H1 (cell line): Measurements from ENCODE around the gene ZSWIM6. TPM values are rescaled to one million over a fixed set of nuclear protein-coding genes. Genes with fewer than 3 reads are reported as not detected.

Experiments used
- CTCF ChIA-PET: fragments of 300-600 bp; sonication (Branson Sonifier 250); formaldehyde crosslinking; loops from one replicate; lab custom pipeline; 2021; ENCODE audit not compliant: partially characterized antibody; lab: Charles Lee
- POLR2A ChIA-PET: fragments of 300-600 bp; sonication (Branson Sonifier 250); formaldehyde crosslinking; loops from one replicate; lab custom pipeline; 2021; ENCODE audit warnings: inconsistent platforms; ENCODE audit not compliant: partially characterized antibody; lab: Charles Lee
- DNase-seq, 2 experiments: peaks; one replicate each; pipeline versions ENCODE4 v3.0.0 to v3.0.0-alpha.2; 2010 to 2022; ENCODE audit warnings: low spot score in 2 of 2, low read depth in 1 of 2, mixed read lengths in 1 of 2
- FAIRE-seq: peaks from 2 replicates; lab custom pipeline; 2011; peaks lifted over from hg19 to GRCh38; lab: Jason Lieb, UNC
- H2AFZ ChIP-seq: 2 replicates; pipeline ENCODE4 v1.8.1; 2012; ENCODE audit warnings: low read length, inconsistent platforms
- H2AK5ac ChIP-seq: 2 replicates; pipeline ENCODE4 v1.6.1; 2013; ENCODE audit warnings: low read depth, low read length
- H2BK120ac ChIP-seq: replicated peaks from 2 replicates; pipeline ENCODE3; 2013; ENCODE audit warnings: low read depth, low read length, inconsistent platforms
- H2BK12ac ChIP-seq: 2 replicates; pipeline ENCODE4 v1.6.1; 2013; ENCODE audit warnings: low read depth, low read length
- H2BK15ac ChIP-seq: 2 replicates; pipeline ENCODE4 v1.6.1; 2013; ENCODE audit warnings: low read length
- H2BK20ac ChIP-seq: 2 replicates; pipeline ENCODE4 v1.6.1; 2013; ENCODE audit warnings: low read length
- H2BK5ac ChIP-seq: 2 replicates; pipeline ENCODE4 v1.6.1; 2013; ENCODE audit warnings: low read depth, low read length
- H3K14ac ChIP-seq: 2 replicates; pipeline ENCODE4 v1.6.1; 2013; ENCODE audit warnings: inconsistent platforms; ENCODE audit not compliant: insufficient read length
- H3K18ac ChIP-seq: 2 replicates; pipeline ENCODE4 v1.6.1; 2013; ENCODE audit warnings: low read length; ENCODE audit errors: extremely low read depth
- H3K23ac ChIP-seq: 2 replicates; pipeline ENCODE4 v1.6.1; 2013; ENCODE audit warnings: inconsistent platforms; ENCODE audit not compliant: insufficient read length
- H3K23me2 ChIP-seq: 2 replicates; pipeline ENCODE4 v1.6.1; 2013; ENCODE audit warnings: low read depth, low read length
- H3K27ac ChIP-seq: 2 replicates; pipeline ENCODE4 v1.6.1; 2011; ENCODE audit warnings: low read depth, low read length, inconsistent platforms
- H3K27me3 ChIP-seq, 4 experiments: replicated peaks in 1 of 4; 1 replicate in 1 of 4; 2 replicates in 3 of 4; pipeline versions ENCODE4 v1.6.1 to v1.8.1; 2011 to 2013; ENCODE audit warnings: low read length in 3 of 4, mild to moderate bottlenecking in 3 of 4, inconsistent platforms in 2 of 4, mixed read lengths in 2 of 4, moderate library complexity in 1 of 4; ENCODE audit not compliant: control insufficient read depth in 3 of 4, insufficient read depth in 3 of 4; ENCODE audit errors: extremely low read depth in 1 of 4
- H3K36me3 ChIP-seq, 4 experiments: 2 replicates each; pipeline versions ENCODE4 v1.6.1 to v1.8.1; 2011 to 2013; ENCODE audit warnings: mild to moderate bottlenecking in 4 of 4, low read length in 3 of 4, moderate library complexity in 2 of 4, control low read depth in 1 of 4, inconsistent platforms in 1 of 4; ENCODE audit not compliant: insufficient read depth in 4 of 4, control insufficient read depth in 2 of 4
- H3K4ac ChIP-seq: replicated peaks from 2 replicates; pipeline ENCODE3; 2013; ENCODE audit warnings: low read length, low read depth, mixed read lengths, inconsistent platforms; ENCODE audit not compliant: insufficient read length
- H3K4me1 ChIP-seq, 4 experiments: replicated peaks in 1 of 4; 1 replicate in 1 of 4; 2 replicates in 3 of 4; pipeline versions ENCODE4 v1.6.1 to v1.8.1; 2011 to 2013; ENCODE audit warnings: low read length in 3 of 4, inconsistent platforms in 2 of 4, mixed read lengths in 1 of 4; ENCODE audit not compliant: insufficient read depth in 4 of 4, control insufficient read depth in 3 of 4
- H3K4me2 ChIP-seq, 2 experiments: 2 replicates each; pipeline versions ENCODE4 v1.6.1 to v1.8.1; 2011 to 2013; ENCODE audit warnings: low read depth in 2 of 2, low read length in 2 of 2, control low read depth in 1 of 2, inconsistent platforms in 1 of 2, mild to moderate bottlenecking in 1 of 2; ENCODE audit not compliant: insufficient read depth in 1 of 2
- H3K4me3 ChIP-seq, 4 experiments: fragments of 200-600, 300-600 bp in 1 of 4; sonication (generic), shearing (Covaris generic), sonication (Bioruptor Twin) in 1 of 4; 2 replicates each; pipeline versions ENCODE4 v1.5.1 to v1.8.1; 2011 to 2016; ENCODE audit warnings: low read length in 4 of 4, low read depth in 3 of 4, control low read depth in 2 of 4, inconsistent platforms in 2 of 4, mild to moderate bottlenecking in 2 of 4, mixed read lengths in 1 of 4, moderate library complexity in 1 of 4; ENCODE audit not compliant: insufficient read depth in 2 of 4; ENCODE audit errors: extremely low read depth in 1 of 4
- H3K56ac ChIP-seq: replicated peaks from 2 replicates; pipeline ENCODE3; 2013; ENCODE audit warnings: low read depth, mild to moderate bottlenecking, mixed read lengths, low read length, inconsistent platforms; ENCODE audit not compliant: insufficient read length
- H3K79me1 ChIP-seq: 2 replicates; pipeline ENCODE4 v1.6.1; 2013; ENCODE audit warnings: low read depth, low read length, control low read depth
- H3K79me2 ChIP-seq, 2 experiments: 2 replicates each; pipeline versions ENCODE4 v1.6.1 to v1.8.1; 2012 to 2013; ENCODE audit warnings: low read length in 2 of 2, mild to moderate bottlenecking in 2 of 2, inconsistent platforms in 1 of 2; ENCODE audit not compliant: insufficient read depth in 2 of 2, control insufficient read depth in 1 of 2
- H3K9ac ChIP-seq, 4 experiments: replicated peaks in 1 of 4; 1 replicate in 1 of 4; 2 replicates in 3 of 4; pipeline versions ENCODE4 v1.6.1 to v1.8.1; 2011 to 2013; ENCODE audit warnings: low read depth in 3 of 4, low read length in 3 of 4, control low read depth in 2 of 4, mild to moderate bottlenecking in 2 of 4, moderate library complexity in 2 of 4, inconsistent platforms in 1 of 4; ENCODE audit errors: extremely low read depth in 1 of 4
- H3K9me3 ChIP-seq, 2 experiments: 2 replicates each; pipeline versions ENCODE4 v1.6.1 to v1.8.1; 2012 to 2013; ENCODE audit warnings: mild to moderate bottlenecking in 2 of 2, moderate library complexity in 2 of 2, control low read depth in 1 of 2, inconsistent platforms in 1 of 2, low read depth in 1 of 2, low read length in 1 of 2, mixed read lengths in 1 of 2; ENCODE audit not compliant: insufficient read depth in 2 of 2
- H4K20me1 ChIP-seq, 2 experiments: replicated peaks in 1 of 2; 2 replicates each; pipeline versions ENCODE3 to v1.8.1; 2011 to 2013; ENCODE audit warnings: inconsistent platforms in 2 of 2, low read length in 2 of 2, mild to moderate bottlenecking in 1 of 2; ENCODE audit not compliant: insufficient read depth in 2 of 2, control insufficient read depth in 1 of 2
- H4K5ac ChIP-seq: 2 replicates; pipeline ENCODE4 v1.6.1; 2013; ENCODE audit warnings: low read length, low read depth, mixed read lengths, inconsistent platforms; ENCODE audit not compliant: insufficient read length
- H4K8ac ChIP-seq: 2 replicates; pipeline ENCODE4 v1.8.0; 2013; ENCODE audit warnings: mild to moderate bottlenecking, moderate library complexity, low read length, inconsistent platforms; ENCODE audit not compliant: insufficient read depth; ENCODE audit errors: extremely low read depth
- H4K91ac ChIP-seq: replicated peaks from 2 replicates; pipeline ENCODE3; 2013; ENCODE audit warnings: low read length, mixed read lengths, inconsistent platforms; ENCODE audit not compliant: insufficient read length
- CHD1 ChIP-seq: IDR thresholded peaks from 2 replicates; pipeline ENCODE4 v1.6.1; 2012; ENCODE audit warnings: low read depth, low read length, improper control_type of control experiment
- EZH2 ChIP-seq: fragments of 200-600 bp; sonication (generic); IDR thresholded peaks from 2 replicates; pipeline ENCODE4 v1.7.1; 2012; ENCODE audit warnings: low read depth, mild to moderate bottlenecking, moderate library complexity, low read length, inconsistent platforms; ENCODE audit not compliant: severe bottlenecking
- FOSL1 ChIP-seq: IDR thresholded peaks from 2 replicates; pipeline ENCODE4 v1.6.1; 2011; ENCODE audit warnings: mild to moderate bottlenecking, low read depth, low read length, moderate library complexity; ENCODE audit not compliant: insufficient read depth
- KDM1A ChIP-seq: fragments of 200-600, 300-600 bp; sonication (generic); IDR thresholded peaks from 2 replicates; pipeline ENCODE4 v1.7.1; 2016; ENCODE audit warnings: mild to moderate bottlenecking, low read length, borderline replicate concordance
- POLR2A ChIP-seq, 2 experiments: IDR thresholded peaks; 1 replicate in 1 of 2; 2 replicates in 1 of 2; pipeline ENCODE4 v1.6.1; 2011; ENCODE audit warnings: low read depth in 2 of 2, low read length in 2 of 2, mild to moderate bottlenecking in 2 of 2; ENCODE audit errors: control extremely low read depth in 1 of 2
- RBBP5 ChIP-seq: IDR thresholded peaks from 2 replicates; pipeline ENCODE4 v1.7.1; 2012; ENCODE audit warnings: low read depth, mild to moderate bottlenecking, inconsistent platforms, low read length, moderate library complexity, borderline replicate concordance
- RFX5 ChIP-seq: IDR thresholded peaks from 2 replicates; pipeline ENCODE4 v1.6.1; 2011; ENCODE audit warnings: low read depth, low read length, improper control_type of control experiment, borderline replicate concordance
- SAP30 ChIP-seq: fragments of 300-600 bp; sonication (generic); IDR thresholded peaks from 2 replicates; pipeline ENCODE4 v1.7.1; 2012; ENCODE audit warnings: low read length, moderate library complexity, mild to moderate bottlenecking, inconsistent platforms; ENCODE audit not compliant: insufficient read depth, insufficient replicate concordance
- SIRT6 ChIP-seq: IDR thresholded peaks from one replicate; pipeline ENCODE4 v1.7.1; 2012; ENCODE audit warnings: low read length, inconsistent platforms
- TAF7 ChIP-seq: optimal IDR thresholded peaks from 2 replicates; pipeline ENCODE3; 2011; ENCODE audit warnings: low read depth, mild to moderate bottlenecking, inconsistent platforms, low read length, moderate library complexity, borderline replicate concordance
- TEAD4 ChIP-seq: IDR thresholded peaks from 2 replicates; pipeline ENCODE4 v1.6.1; 2012; ENCODE audit warnings: low read depth, low read length, inconsistent platforms, mixed read lengths
- WGBS, 2 experiments: shearing (Covaris generic) in 1 of 2; methylation state at CpG; one replicate each; pipeline versions ENCODE4 v1.1.6 to v1.1.7; 2013 to 2015; ENCODE audit warnings: low lambda C conversion rate in 2 of 2, mixed read lengths in 2 of 2, inconsistent platforms in 1 of 2, low coverage in 1 of 2, missing lambda C conversion rate in 1 of 2; ENCODE audit not compliant: insufficient replicate concordance in 2 of 2, insufficient coverage in 1 of 2, insufficient read length in 1 of 2; ENCODE audit errors: extremely low coverage in 1 of 2, missing lambda C conversion rate in 1 of 2; 5-methylcytosine and 5-hydroxymethylcytosine counted together
- polyA plus RNA-seq, 7 experiments: library from polyadenylated mRNA; depleted of rRNA in 3 of 7; stranded (reverse) in 5 of 7; unstranded in 2 of 7; fragments of >200 nt in 5 of 7; fragments of 200-250 nt in 2 of 7; gene quantifications; 1 replicate in 5 of 7; 2 replicates in 1 of 7; 4 replicates in 1 of 7; pipeline versions ENCODE4 v1.2.1 to v1.2.3, GENCODE V29; 2011 to 2013; ENCODE audit warnings: missing spikeins in 2 of 7, mixed read lengths in 2 of 7
- total RNA-seq: library from RNA; stranded (reverse); fragmentation: NEBNext Ultra II Directional; extraction: Animal tissue kit (Norgen Biotek cat#: 25700); gene quantifications from 2 replicates; pipeline ENCODE4 v1.2.1, GENCODE V29; 2021
- TF ChIP-seq, protein P1 (sequence below): IDR thresholded peaks from 2 replicates; pipeline ENCODE4 v1.6.1; 2011; ENCODE audit warnings: low read depth, mild to moderate bottlenecking, low read length; ENCODE audit not compliant: insufficient read depth

ZSWIM6 gene
- total and polyA plus RNA-seq, 2 of the 8 experiments (the other 6 are each of a cell fraction or from before 2014, with no cell fraction given): 7.9 to 12.4 TPM

DNA sequence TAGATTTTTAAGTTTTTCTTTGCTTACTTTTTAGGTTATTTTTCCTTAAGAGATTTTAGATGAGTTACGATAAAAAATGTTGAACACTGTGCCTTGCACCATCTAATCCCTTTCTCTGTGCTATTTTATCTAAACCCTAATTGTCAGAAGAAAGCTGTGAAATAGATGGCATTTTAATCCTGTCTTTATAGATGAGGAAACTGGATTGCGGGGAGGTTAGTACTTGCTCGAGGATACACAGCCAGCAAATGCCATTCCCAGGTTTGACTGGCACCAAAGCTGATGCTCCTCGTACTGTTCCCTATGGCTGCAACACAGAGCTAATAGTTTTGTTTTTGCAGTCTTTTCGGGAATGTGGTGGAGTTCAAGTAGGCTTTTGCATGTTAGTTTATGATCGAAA is 82.7 kb downstream of the ZSWIM6 start:
- H2BK20ac ChIP-seq: no peak overlapping the region
- H3K56ac ChIP-seq: no peak overlapping the region
- no peak overlapping the region for H3K18ac ChIP-seq
- no peaks in the 10 kb centered on the region; the same call in 1 of the 2 replicates for H3K79me1 ChIP-seq
- no peak for FAIRE-seq
- H4K20me1 ChIP-seq: peaks cover 0 to 2% of the 10 kb centered on the region in 2 experiments
- H3K4me1 ChIP-seq: peaks cover 9 to 41% (median 19%) of the 10 kb centered on the region in 4 experiments
- H3K9ac ChIP-seq: no peak overlapping the region
- no peak overlapping the region for H3K14ac ChIP-seq
- POLR2A ChIA-PET: no interaction called here
- H3K4ac ChIP-seq: no peak overlapping the region
- no peaks in the 10 kb centered on the region for H3K23me2 ChIP-seq
- no peak overlapping the region for H2BK15ac ChIP-seq
- H2AK5ac ChIP-seq: no peak overlapping the region
- 83 to 100% methylated on average over 1 to 6 of the region's 6 CpGs for WGBS, 2 experiments
- H3K4me2 ChIP-seq: no peak overlapping the region; a peak in 1 of 4 replicates
- H4K91ac ChIP-seq: no peak overlapping the region
- no peak overlapping the region for H3K23ac ChIP-seq
- no peak overlapping the region for H2BK5ac ChIP-seq
- H2BK120ac ChIP-seq: no peak overlapping the region
- H4K8ac ChIP-seq: no peak overlapping the region
- CTCF ChIA-PET: interaction anchor here (0.6 to 0.9 kb wide), 2 partner anchors 162 to 276 kb away, joined by 3 read pairs; no protein-coding TSS in a partner anchor
- H3K27ac ChIP-seq: no peak overlapping the region
- H3K27me3 ChIP-seq: no peaks in the 10 kb centered on the region
- H3K79me2 ChIP-seq: peaks cover 0 to 64% of the 10 kb centered on the region in 2 experiments; a peak in 2 of 4 replicates
- H2BK12ac ChIP-seq: no peak overlapping the region
- no peak overlapping the region for H2AFZ ChIP-seq
- no peak overlapping the region for H4K5ac ChIP-seq
- DNase-seq: no peak
- no peak overlapping the region for H3K4me3 ChIP-seq
- H3K9me3 ChIP-seq: no peaks in the 10 kb centered on the region
- no peaks in the 10 kb centered on the region for H3K36me3 ChIP-seq
- TF ChIP-seq SAP30 (no peak), RFX5 (no peak), POLR2A (IDR thresholded peaks at IDR 0.05; ENCODE audit: control extremely low read depth in 1 of 2, low read depth in 2 of 2, low read length in 2 of 2) (no peak), EZH2 (no peak), TEAD4 (no peak), SIRT6 (no peak), TAF7 (no peak), RBBP5 (no peak), CHD1 (no peak), KDM1A (no peak), FOSL1 (no peak)
- TF ChIP-seq, protein P1, sequence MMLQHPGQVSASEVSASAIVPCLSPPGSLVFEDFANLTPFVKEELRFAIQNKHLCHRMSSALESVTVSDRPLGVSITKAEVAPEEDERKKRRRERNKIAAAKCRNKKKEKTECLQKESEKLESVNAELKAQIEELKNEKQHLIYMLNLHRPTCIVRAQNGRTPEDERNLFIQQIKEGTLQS: no peak
